IMR-90 (cell line): ENCODE data around the gene IL17RE. TPM values are rescaled to one million over a fixed set of nuclear protein-coding genes. Genes with fewer than 3 reads are reported as not detected.
"Not testable (repeated sequence)": the region's sequence is repeated elsewhere in the genome, so short reads cannot be mapped to it uniquely, and the experiment has no call there.

Source experiments
- ATAC-seq: fragments of 200-7000 bp; cut with Tn5 transposase; 2 replicates; pipeline ENCODE4 v1.9.1; 2020; ENCODE audit warnings: low read depth, mild to moderate bottlenecking, moderate library complexity
- BruUV-seq: library from RNA; stranded (reverse); fragments of 400-500 nt; replicated peaks from 2 replicates; lab custom pipeline; 2021; lab: Mats Ljungman, UMichigan
- CTCF ChIA-PET: fragments of 300-600 bp; formaldehyde crosslinking; extraction: SDS; loops from one replicate; lab custom pipeline; 2021; ENCODE audit warnings: antibody characterized with exemption; lab: Yijun Ruan, JAX
- POLR2A ChIA-PET: fragments of 300-600 bp; sonication (Branson Sonifier 250); formaldehyde crosslinking; loops from one replicate; lab custom pipeline; 2022; ENCODE audit warnings: antibody characterized with exemption; ENCODE audit not compliant: unreplicated experiment; lab: Charles Lee
- DNase-seq: peaks from one replicate; pipeline ENCODE4 v3.0.0; 2013
- H2AFZ ChIP-seq: replicated peaks from 2 replicates; pipeline ENCODE3; 2013; ENCODE audit warnings: low read length, mild to moderate bottlenecking; ENCODE audit not compliant: poor library complexity
- H2AK5ac ChIP-seq: 2 replicates; pipeline ENCODE4 v1.6.1; 2013; ENCODE audit warnings: low read depth, low read length, inconsistent platforms
- H2AK9ac ChIP-seq: replicated peaks from 2 replicates; pipeline ENCODE3; 2013; ENCODE audit warnings: mild to moderate bottlenecking, low read depth, low read length, moderate library complexity; ENCODE audit not compliant: poor library complexity
- H2BK120ac ChIP-seq: 2 replicates; pipeline ENCODE4 v1.6.1; 2013; ENCODE audit warnings: low read depth, low read length, inconsistent platforms
- H2BK15ac ChIP-seq: 3 replicates; pipeline ENCODE4 v1.6.1; 2013; ENCODE audit warnings: low read depth, low read length, inconsistent platforms
- H2BK20ac ChIP-seq: 2 replicates; pipeline ENCODE4 v1.6.1; 2013; ENCODE audit warnings: low read depth, mild to moderate bottlenecking, inconsistent platforms, low read length, moderate library complexity
- H2BK5ac ChIP-seq: 2 replicates; pipeline ENCODE4 v1.6.1; 2013; ENCODE audit warnings: mild to moderate bottlenecking, low read depth, low read length, inconsistent platforms; ENCODE audit not compliant: poor library complexity, severe bottlenecking
- H3K14ac ChIP-seq: replicated peaks from 2 replicates; pipeline ENCODE4 v1.6.1; 2013; ENCODE audit warnings: low read depth, low read length, inconsistent platforms
- H3K18ac ChIP-seq: 2 replicates; pipeline ENCODE4 v1.6.1; 2013; ENCODE audit warnings: low read depth, low read length, control low read depth
- H3K23ac ChIP-seq: 2 replicates; pipeline ENCODE4 v1.6.1; 2013; ENCODE audit warnings: low read depth, low read length, inconsistent platforms
- H3K27ac ChIP-seq: 2 replicates; pipeline ENCODE4 v1.5.1; 2013; ENCODE audit warnings: mild to moderate bottlenecking, control low read depth, low read length; ENCODE audit not compliant: insufficient read depth
- H3K27me3 ChIP-seq: 2 replicates; pipeline ENCODE4 v1.6.1; 2013; ENCODE audit warnings: low read length; ENCODE audit not compliant: control insufficient read depth, insufficient read depth
- H3K36me3 ChIP-seq: 2 replicates; pipeline ENCODE4 v1.6.1; 2013; ENCODE audit warnings: low read length, mixed read lengths; ENCODE audit not compliant: control insufficient read depth, insufficient read depth
- H3K4ac ChIP-seq: 2 replicates; pipeline ENCODE4 v1.6.1; 2013; ENCODE audit warnings: low read depth, low read length, inconsistent platforms
- H3K4me1 ChIP-seq: 2 replicates; pipeline ENCODE4 v1.6.1; 2013; ENCODE audit warnings: low read length, mixed read lengths; ENCODE audit not compliant: control insufficient read depth, insufficient read depth
- H3K4me2 ChIP-seq: 2 replicates; pipeline ENCODE4 v1.6.1; 2013; ENCODE audit warnings: low read depth, mild to moderate bottlenecking, control low read depth, low read length, moderate library complexity
- H3K4me3 ChIP-seq: 2 replicates; pipeline ENCODE4 v1.5.1; 2013; ENCODE audit warnings: low read depth, mild to moderate bottlenecking, control low read depth, low read length, moderate library complexity; ENCODE audit not compliant: insufficient read depth
- H3K56ac ChIP-seq: 2 replicates; pipeline ENCODE4 v1.6.1; 2013; ENCODE audit warnings: low read length, inconsistent platforms; ENCODE audit not compliant: insufficient read depth; ENCODE audit errors: extremely low read depth
- H3K79me1 ChIP-seq, 2 experiments: 2 replicates each; pipeline ENCODE4 v1.6.1; 2013; ENCODE audit warnings: low read length in 2 of 2, inconsistent platforms in 1 of 2, low read depth in 1 of 2
- H3K9ac ChIP-seq: 2 replicates; pipeline ENCODE4 v1.6.1; 2013; ENCODE audit warnings: low read depth, low read length, control low read depth
- H3K9me1 ChIP-seq: 2 replicates; pipeline ENCODE4 v1.6.1; 2013; ENCODE audit warnings: low read length, inconsistent platforms; ENCODE audit not compliant: insufficient read depth
- H3K9me3 ChIP-seq: 2 replicates; pipeline ENCODE4 v1.6.1; 2013; ENCODE audit warnings: low read length; ENCODE audit not compliant: control insufficient read depth, insufficient read depth
- H4K20me1 ChIP-seq: 2 replicates; pipeline ENCODE4 v1.6.1; 2013; ENCODE audit warnings: low read length, inconsistent platforms; ENCODE audit not compliant: insufficient read depth
- H4K5ac ChIP-seq: 2 replicates; pipeline ENCODE4 v1.6.1; 2013; ENCODE audit warnings: mild to moderate bottlenecking, low read depth, low read length, control low read depth
- H4K8ac ChIP-seq, 2 experiments: 2 replicates each; pipeline ENCODE4 v1.6.1; 2013; ENCODE audit warnings: low read depth in 2 of 2, low read length in 2 of 2, control low read depth in 1 of 2, inconsistent platforms in 1 of 2
- H4K91ac ChIP-seq: 2 replicates; pipeline ENCODE4 v1.6.1; 2013; ENCODE audit warnings: low read depth, low read length, inconsistent platforms; ENCODE audit not compliant: insufficient read depth
- WGBS, 2 experiments: methylation state at CpG; one replicate each; pipeline versions ENCODE4 v1.1.5 to v1.1.7; 2013; ENCODE audit warnings: missing lambda C conversion rate in 2 of 2; ENCODE audit not compliant: insufficient read length in 1 of 2; ENCODE audit errors: extremely low coverage in 2 of 2; 5-methylcytosine and 5-hydroxymethylcytosine counted together
- dilution Hi-C: fragments of 300-500 bp; cut with HindIII; formaldehyde crosslinking; loops from one replicate; pipeline ENCODE4 v1.14.3; 2018; ENCODE audit warnings: low sequenced_read_pairs; ENCODE audit not compliant: unreplicated experiment
- in situ Hi-C: fragments of 300-500 bp; cut with MboI; formaldehyde crosslinking; loops from 3 replicates; pipeline ENCODE4 v1.14.3; 2019; ENCODE audit warnings: low sequenced_read_pairs, inconsistent platforms, mixed read lengths
- intact Hi-C: fragments of 100-400 bp; cut with micrococcal nuclease; formaldehyde crosslinking; loops from 2 replicates; pipeline ENCODE4 v1.10.0; 2022
- polyA plus RNA-seq, 3 experiments: library from polyadenylated mRNA; depleted of rRNA; stranded (reverse); fragments of >200 nt; gene quantifications; 2 replicates each; pipeline ENCODE4 v1.2.3, GENCODE V29; 2012; ENCODE audit warnings: low replicate concordance in 1 of 3
- total RNA-seq: library from RNA; depleted of rRNA; stranded (reverse); fragments of >200 nt; gene quantifications from 2 replicates; pipeline ENCODE4 v1.2.3, GENCODE V29; 2012

Gene IL17RE
- total and polyA plus RNA-seq, 2 of the 4 experiments (the other 2 are of a cell fraction): 0.90 to 7.2 TPM

GRCh38 chr3:9900965-9901415 lies 1.7 kb upstream of the IL17RE start:
- H3K23ac ChIP-seq, intact Hi-C loops, H3K27ac ChIP-seq, H3K14ac ChIP-seq, H3K4ac ChIP-seq, H3K56ac ChIP-seq, H3K9ac ChIP-seq, BruUV-seq, H2AK9ac ChIP-seq, H3K4me3 ChIP-seq, in situ Hi-C loops, H4K91ac ChIP-seq, H4K20me1 ChIP-seq, H4K8ac ChIP-seq, dilution Hi-C loops, H3K27me3 ChIP-seq, ATAC-seq, H2AFZ ChIP-seq, POLR2A ChIA-PET, H3K4me2 ChIP-seq, H3K36me3 ChIP-seq, H2BK20ac ChIP-seq, CTCF ChIA-PET, H2BK120ac ChIP-seq, H2BK5ac ChIP-seq, DNase-seq, H3K9me3 ChIP-seq, H2BK15ac ChIP-seq, H3K18ac ChIP-seq, H4K5ac ChIP-seq, H2AK5ac ChIP-seq: not testable (repeated sequence)
- 93% methylated on average over 3 of the region's 6 CpGs; no CpG with 5 or more reads in 1 of the 2 experiments for WGBS, 2 experiments
- Histone ChIP-seq H3K9me1 (peaks cover 21% of the 10 kb centered on the region), H3K79me1 (peaks cover 0 to 35% of the 10 kb centered on the region in 2 experiments; a peak in 2 of 4 replicates), H3K4me1 (peaks cover 11% of the 10 kb centered on the region)
